Suprapubic skin (tissue), 4 donors: ENCODE data around the gene ACVR1. TPM values are rescaled to one million over a fixed set of nuclear protein-coding genes. Genes with fewer than 3 reads are reported as not detected.

Source experiments
- DNase-seq, 2 donors: peaks; one replicate each; pipeline ENCODE4 v3.0.0-alpha.2; 2019; ENCODE audit warnings: low spot score in 2 of 2
- H3K27ac ChIP-seq: fragments of 200-600 bp; sonication (generic); one replicate; pipeline ENCODE4 v1.5.1; 2019
- H3K27me3 ChIP-seq: fragments of 200-600 bp; sonication (generic); one replicate; pipeline ENCODE4 v1.5.1; 2019
- H3K36me3 ChIP-seq: fragments of 200-600 bp; sonication (generic); one replicate; pipeline ENCODE4 v1.5.1; 2019
- H3K4me1 ChIP-seq: fragments of 200-600 bp; sonication (generic); one replicate; pipeline ENCODE4 v1.5.1; 2019
- H3K4me3 ChIP-seq: fragments of 200-600 bp; sonication (generic); one replicate; pipeline ENCODE4 v1.5.1; 2019; ENCODE audit warnings: mild to moderate bottlenecking
- H3K9me3 ChIP-seq: fragments of 200-600 bp; sonication (generic); one replicate; pipeline ENCODE4 v1.5.1; 2019
- EP300 ChIP-seq: sonication (generic); formaldehyde crosslinking; IDR thresholded peaks from one replicate; pipeline ENCODE4 v1.6.1; 2017; ENCODE audit warnings: antibody characterized with exemption
- POLR2A ChIP-seq, 2 donors: fragments of 450-650 bp; IDR thresholded peaks; one replicate each; pipeline ENCODE4 v1.6.1; 2017; ENCODE audit warnings: antibody characterized with exemption in 2 of 2, mild to moderate bottlenecking in 2 of 2, moderate library complexity in 2 of 2
- POLR2AphosphoS5 ChIP-seq, 3 donors: sonication (generic); formaldehyde crosslinking; IDR thresholded peaks; one replicate each; pipeline ENCODE4 v1.6.1; 2017; ENCODE audit warnings: antibody characterized with exemption in 3 of 3
- WGBS: methylation state at CpG from one replicate; pipeline ENCODE4 v1.1.5; 2018; 5-methylcytosine and 5-hydroxymethylcytosine counted together
- total RNA-seq, 4 donors: library from RNA; depleted of rRNA; stranded (reverse); fragments of >200 nt; gene quantifications; one replicate each; pipeline ENCODE4 v1.1.0, GENCODE V29; 2016
- TF ChIP-seq, protein P1 (sequence below), 2 donors: fragments of 200-600 bp in 1 of 2; fragments of 450-650 bp in 1 of 2; sonication (generic) in 1 of 2; IDR thresholded peaks; one replicate each; pipeline ENCODE4 v1.5.1; 2016 to 2019; ENCODE audit warnings: antibody characterized with exemption in 2 of 2, mild to moderate bottlenecking in 1 of 2, moderate library complexity in 1 of 2

The ACVR1 gene
- total RNA-seq, 4 donors from 2014 or later: 17.5 to 20.6 (median 18.5) TPM

GRCh38 chr2:157856187-157856515 lies 20.0 kb downstream of the ACVR1 start:
- 82% methylated on average over 2 of the region's 2 CpGs for WGBS
- no peak overlapping the region for H3K27ac ChIP-seq

GRCh38 chr2:157853820-157854219 lies 22.3 kb downstream of the ACVR1 start:
- Histone ChIP-seq H3K4me3 (no peak overlapping the region), H3K4me1 (peaks cover 3% of the 10 kb centered on the region), H3K36me3 (peaks cover 5% of the 10 kb centered on the region), H3K27me3 (no peaks in the 10 kb centered on the region), H3K27ac (no peak overlapping the region), H3K9me3 (no peaks in the 10 kb centered on the region)
- 88% methylated on average over 3 of the region's 3 CpGs for WGBS
- TF ChIP-seq EP300 (no peak), POLR2AphosphoS5 (IDR thresholded peaks at IDR 0.05) (no peak), POLR2A (IDR thresholded peaks at IDR 0.05) (no peak)
- TF ChIP-seq, protein P1, sequence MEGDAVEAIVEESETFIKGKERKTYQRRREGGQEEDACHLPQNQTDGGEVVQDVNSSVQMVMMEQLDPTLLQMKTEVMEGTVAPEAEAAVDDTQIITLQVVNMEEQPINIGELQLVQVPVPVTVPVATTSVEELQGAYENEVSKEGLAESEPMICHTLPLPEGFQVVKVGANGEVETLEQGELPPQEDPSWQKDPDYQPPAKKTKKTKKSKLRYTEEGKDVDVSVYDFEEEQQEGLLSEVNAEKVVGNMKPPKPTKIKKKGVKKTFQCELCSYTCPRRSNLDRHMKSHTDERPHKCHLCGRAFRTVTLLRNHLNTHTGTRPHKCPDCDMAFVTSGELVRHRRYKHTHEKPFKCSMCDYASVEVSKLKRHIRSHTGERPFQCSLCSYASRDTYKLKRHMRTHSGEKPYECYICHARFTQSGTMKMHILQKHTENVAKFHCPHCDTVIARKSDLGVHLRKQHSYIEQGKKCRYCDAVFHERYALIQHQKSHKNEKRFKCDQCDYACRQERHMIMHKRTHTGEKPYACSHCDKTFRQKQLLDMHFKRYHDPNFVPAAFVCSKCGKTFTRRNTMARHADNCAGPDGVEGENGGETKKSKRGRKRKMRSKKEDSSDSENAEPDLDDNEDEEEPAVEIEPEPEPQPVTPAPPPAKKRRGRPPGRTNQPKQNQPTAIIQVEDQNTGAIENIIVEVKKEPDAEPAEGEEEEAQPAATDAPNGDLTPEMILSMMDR (IDR thresholded peaks at IDR 0.05): no peak
- no peak for DNase-seq

More at GRCh38 chr2:157856187-157856515, 20.0 kb downstream of the ACVR1 start:
- TF ChIP-seq, protein P1 (IDR thresholded peaks at IDR 0.05): no peak
- no peak for TF ChIP-seq POLR2A (IDR thresholded peaks at IDR 0.05)
- no peak for TF ChIP-seq POLR2AphosphoS5 (IDR thresholded peaks at IDR 0.05)
- no peak for TF ChIP-seq EP300
- Histone ChIP-seq H3K4me3 (no peak overlapping the region), H3K4me1 (peaks cover 3% of the 10 kb centered on the region), H3K27me3 (no peaks in the 10 kb centered on the region), H3K36me3 (peaks cover 5% of the 10 kb centered on the region), H3K9me3 (no peaks in the 10 kb centered on the region)
- DNase-seq: no peak

GRCh38 chr2:157853211-157853610 lies 22.9 kb downstream of the ACVR1 start:
- DNase-seq: no peak
- no peaks in the 10 kb centered on the region for H3K27me3 ChIP-seq
- H3K4me1 ChIP-seq: peaks cover 3% of the 10 kb centered on the region
- peaks cover 5% of the 10 kb centered on the region for H3K36me3 ChIP-seq
- no peak overlapping the region for H3K27ac ChIP-seq
- no peak overlapping the region for H3K4me3 ChIP-seq
- H3K9me3 ChIP-seq: no peaks in the 10 kb centered on the region
- TF ChIP-seq POLR2AphosphoS5 (IDR thresholded peaks at IDR 0.05): no peak
- TF ChIP-seq, protein P1 (IDR thresholded peaks at IDR 0.05): no peak
- no peak for TF ChIP-seq EP300
- WGBS: 93% methylated on average over 2 of the region's 2 CpGs

- Histone ChIP-seq H3K27ac (no peak overlapping the region), H3K36me3 (no peaks in the 10 kb centered on the region), H3K9me3 (no peaks in the 10 kb centered on the region), H3K4me1 (peaks cover 3% of the 10 kb centered on the region), H3K4me3 (no peak overlapping the region), H3K27me3 (no peaks in the 10 kb centered on the region)
- TF ChIP-seq POLR2A (IDR thresholded peaks at IDR 0.05): no peak
- TF ChIP-seq, protein P1 (IDR thresholded peaks at IDR 0.05): no peak
- no peak for TF ChIP-seq EP300
- no peak for TF ChIP-seq POLR2AphosphoS5 (IDR thresholded peaks at IDR 0.05)
- no peak for DNase-seq
- WGBS: 62% methylated on average over 2 of the region's 2 CpGs
These were observed 26.5 kb downstream of the ACVR1 start for GRCh38 chr2:157849591-157849990.

DNA sequence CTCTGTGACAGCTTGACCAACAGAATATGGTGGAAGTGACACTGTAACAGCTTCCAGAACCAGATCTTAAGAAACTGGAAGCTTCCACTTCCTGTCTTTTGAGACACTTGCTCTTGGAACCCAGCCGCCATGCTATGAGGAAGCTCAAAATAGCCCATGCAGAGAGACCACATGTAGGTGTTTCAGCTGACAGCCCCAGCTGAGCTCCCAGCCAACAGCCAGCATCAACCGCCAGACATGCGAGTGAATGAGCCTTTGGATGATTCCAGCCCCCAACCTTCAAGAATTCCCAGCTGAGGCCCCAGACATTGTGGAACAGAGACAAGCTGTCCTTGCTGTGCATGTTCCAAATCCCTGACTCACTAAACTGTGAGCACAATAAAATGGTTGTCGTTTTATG lies 27.9 kb downstream of the ACVR1 start:
- DNase-seq: no peak
- Histone ChIP-seq H3K4me3 (no peak overlapping the region), H3K27ac (no peak overlapping the region), H3K4me1 (peaks cover 3% of the 10 kb centered on the region), H3K36me3 (no peaks in the 10 kb centered on the region), H3K27me3 (no peaks in the 10 kb centered on the region), H3K9me3 (no peaks in the 10 kb centered on the region)
- WGBS: 94% methylated on average over 4 of the region's 4 CpGs
- TF ChIP-seq, protein P1 (IDR thresholded peaks at IDR 0.05): no peak
- no peak for TF ChIP-seq POLR2A (IDR thresholded peaks at IDR 0.05)
- no peak for TF ChIP-seq POLR2AphosphoS5 (IDR thresholded peaks at IDR 0.05)
- TF ChIP-seq EP300: no peak
